HG03060 (cell line): ENCODE results near the gene MRPL9.
"Not testable (repeated sequence)": the region's sequence is repeated elsewhere in the genome, so short reads cannot be mapped to it uniquely, and the experiment has no call there.

Experiments
- ATAC-seq: cut with Tn5 transposase; IDR thresholded peaks from one replicate; pipeline ENCODE4 v1.9.1; 2021; ENCODE audit warnings: low read depth, moderate number of reproducible peaks; ENCODE audit not compliant: unreplicated experiment

MRPL9 gene

DNA sequence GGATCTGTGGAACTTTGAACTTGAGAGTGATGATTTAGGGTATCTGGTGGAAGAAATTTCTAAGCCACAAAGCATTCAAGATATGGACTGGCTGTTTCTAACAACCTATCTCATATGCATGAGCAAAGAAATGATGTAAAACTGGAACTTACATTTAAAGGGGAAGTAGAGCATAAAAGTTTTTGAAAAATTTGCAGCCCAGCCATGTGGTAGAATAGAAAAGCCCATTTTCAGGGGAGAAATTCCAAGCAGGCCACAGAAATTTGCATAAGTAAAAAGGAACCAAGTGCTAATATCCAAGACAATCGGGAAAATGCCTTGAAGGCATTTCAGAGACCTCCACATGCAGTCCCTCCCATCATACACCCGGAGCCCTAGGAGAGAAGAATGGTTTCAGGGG is 26.3 kb downstream of the MRPL9 start:
- ATAC-seq = no peak

DNA sequence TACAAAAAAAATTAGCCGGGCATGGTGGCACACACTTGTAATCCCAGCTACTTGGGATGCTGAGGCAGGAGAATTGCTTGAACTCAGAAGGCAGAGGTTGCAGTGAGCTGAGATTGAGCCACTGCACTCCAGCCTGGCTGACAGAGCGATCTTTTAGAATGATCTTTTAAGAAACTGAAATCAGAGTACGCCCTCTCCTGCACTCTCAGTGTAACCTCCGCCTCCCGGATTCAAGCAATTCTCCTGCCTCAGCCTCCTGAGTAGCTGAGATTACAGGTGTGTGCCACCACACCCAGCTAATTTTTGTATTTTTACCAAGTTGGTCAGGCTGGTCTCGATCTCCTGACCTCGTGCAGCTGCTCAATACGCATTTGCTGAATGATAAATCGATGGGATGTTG is 29.3 kb downstream of the MRPL9 start:
- ATAC-seq = not testable (repeated sequence)

DNA sequence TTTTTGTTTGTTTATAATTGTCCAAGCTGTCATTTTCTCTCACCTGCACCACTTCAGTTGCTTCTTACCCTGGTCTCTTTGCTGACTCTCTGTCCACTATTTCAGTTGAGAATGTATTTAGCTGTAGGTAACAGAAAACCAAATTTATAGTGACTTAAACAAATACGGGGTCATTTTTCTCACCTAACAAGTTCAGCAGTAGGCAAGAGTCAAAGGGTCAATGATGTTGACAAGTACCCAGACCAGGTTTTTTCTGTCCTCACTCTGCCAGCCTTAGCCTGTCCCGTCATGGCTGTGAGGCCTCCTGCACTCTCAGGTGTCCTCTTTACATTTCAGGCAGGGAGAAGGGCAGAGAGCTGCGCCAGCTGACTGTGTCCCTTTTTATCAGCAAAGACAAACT is 30.2 kb downstream of the MRPL9 start:
- ATAC-seq = no peak

DNA sequence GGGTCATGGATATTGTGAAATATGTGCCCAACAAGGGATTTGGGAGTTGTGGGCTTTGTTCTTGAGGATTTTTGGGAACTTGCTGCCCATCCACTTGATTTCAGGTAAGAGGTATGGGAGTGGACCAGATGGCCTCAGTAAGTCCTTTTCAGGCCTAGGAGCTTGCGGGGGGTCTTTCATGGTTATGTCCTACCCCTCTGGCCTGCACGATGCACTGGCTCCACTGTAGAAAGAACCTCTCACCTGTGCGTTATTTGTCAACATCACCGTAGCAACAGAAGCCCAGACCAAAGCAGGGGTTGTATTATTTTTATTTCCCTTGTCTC is 33.4 kb downstream of the MRPL9 start:
- ATAC-seq = no peak

DNA sequence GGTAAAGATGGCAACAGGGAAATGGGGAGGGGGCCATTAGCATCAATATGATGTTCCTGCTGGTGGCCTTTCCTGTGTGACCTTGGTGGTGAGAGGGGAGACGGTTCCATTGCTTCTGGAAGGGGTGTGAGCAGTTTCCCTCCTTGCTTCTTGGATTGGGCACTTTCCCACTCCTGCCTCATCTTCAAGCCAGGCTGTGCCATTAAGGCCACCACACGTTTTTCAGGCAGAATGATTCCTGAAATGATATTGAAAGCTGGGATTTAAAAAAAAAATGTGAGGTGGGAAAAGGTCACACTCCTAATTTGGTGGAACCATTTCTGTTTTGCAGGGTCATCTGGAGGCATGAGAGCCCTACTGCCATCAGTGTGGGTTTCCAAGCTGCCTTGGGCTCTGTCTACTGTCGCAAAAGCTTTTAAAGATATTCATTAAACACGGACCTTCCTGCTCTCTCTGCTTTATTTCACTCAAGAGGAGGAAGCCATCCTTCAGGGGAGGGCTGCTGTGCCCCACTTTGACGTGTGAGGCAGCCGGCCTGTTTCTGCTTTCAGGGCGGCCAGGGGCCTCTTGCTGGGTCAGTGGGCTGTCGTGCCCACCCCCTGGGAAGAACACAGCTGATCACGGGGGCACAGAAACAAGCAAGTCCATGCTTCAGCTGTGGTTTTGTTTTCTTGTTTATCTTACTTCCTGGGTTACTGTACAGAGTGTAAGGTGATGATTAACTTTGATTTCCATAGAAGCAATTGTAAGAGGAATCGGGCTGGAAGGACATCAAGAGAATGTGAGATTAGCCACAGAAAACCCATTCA is 33.9 kb downstream of the MRPL9 start:
- ATAC-seq = no peak

DNA sequence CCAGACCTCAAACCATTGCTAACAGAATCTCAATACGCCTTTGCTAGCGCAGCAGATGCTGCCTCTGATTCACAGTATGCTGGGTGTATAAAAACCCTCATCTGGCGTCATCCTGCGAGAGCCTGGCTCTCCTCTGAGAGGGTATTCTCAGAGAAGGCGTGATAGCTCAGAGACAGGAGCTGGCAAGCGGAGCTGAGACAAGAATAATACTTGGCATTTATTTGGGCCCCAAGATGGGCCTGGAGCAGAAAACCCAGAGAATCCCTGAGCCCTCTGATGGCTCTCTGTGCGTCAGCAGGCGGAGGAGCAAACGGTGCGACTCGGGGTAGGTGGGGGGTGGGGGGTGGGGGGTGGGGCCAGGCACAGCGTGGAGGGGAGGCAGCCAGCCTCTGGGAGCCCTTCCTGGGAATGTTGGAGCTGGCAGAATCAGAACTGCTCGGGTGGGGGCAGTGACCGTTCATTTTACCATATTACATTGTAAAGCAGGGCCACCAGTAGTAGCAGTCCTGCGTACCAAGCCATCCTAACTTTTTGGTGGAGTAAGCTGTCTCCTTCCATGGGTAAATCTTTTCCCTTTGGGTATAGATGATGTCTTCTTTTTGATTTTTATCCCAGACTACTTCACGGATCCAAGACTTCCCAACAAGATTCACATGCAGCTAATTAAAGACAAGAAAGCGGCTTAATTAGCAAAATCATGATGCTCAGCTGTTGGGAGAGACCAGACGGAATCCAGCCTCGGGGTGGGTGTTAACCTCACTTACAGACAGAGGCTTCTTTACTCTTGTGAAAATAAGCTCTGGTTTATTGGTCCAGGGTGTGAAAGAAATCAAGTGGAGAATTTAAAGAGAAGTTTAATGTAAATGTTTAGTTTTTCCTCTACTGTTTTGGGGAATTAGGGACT is 34.9 kb downstream of the MRPL9 start:
- no peak for ATAC-seq

DNA sequence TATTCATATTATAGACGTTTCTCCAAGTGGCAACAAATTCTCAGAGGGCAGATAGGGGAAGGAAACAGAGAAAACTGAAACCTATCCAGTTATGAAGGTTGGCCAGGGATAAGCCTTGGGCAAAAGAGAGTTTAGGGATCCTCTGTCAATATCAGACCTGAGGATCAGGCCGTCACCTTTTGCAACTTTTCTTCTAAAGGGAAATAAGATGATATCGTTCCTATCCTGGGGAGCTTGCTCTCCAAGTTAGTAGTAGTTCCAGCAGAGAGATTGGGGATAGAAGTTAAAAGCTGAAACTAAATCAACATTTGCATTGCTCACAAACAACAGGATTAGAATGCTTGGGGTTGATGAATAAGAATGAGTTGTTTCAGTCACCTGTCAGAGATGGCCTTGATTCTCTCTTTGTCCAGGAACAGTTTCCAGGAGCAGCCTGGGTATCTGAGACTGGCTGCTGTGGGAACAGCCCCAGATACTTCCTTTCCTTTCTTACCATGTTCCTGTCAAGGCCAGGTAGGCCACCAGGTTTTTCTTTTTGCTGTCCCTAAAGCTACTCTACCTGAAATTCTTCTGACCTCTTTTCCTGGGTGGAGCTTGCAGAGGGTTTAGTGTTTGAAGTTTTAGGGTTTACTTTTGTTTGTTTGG is 39.4 kb downstream of the MRPL9 start:
- ATAC-seq = no peak

DNA sequence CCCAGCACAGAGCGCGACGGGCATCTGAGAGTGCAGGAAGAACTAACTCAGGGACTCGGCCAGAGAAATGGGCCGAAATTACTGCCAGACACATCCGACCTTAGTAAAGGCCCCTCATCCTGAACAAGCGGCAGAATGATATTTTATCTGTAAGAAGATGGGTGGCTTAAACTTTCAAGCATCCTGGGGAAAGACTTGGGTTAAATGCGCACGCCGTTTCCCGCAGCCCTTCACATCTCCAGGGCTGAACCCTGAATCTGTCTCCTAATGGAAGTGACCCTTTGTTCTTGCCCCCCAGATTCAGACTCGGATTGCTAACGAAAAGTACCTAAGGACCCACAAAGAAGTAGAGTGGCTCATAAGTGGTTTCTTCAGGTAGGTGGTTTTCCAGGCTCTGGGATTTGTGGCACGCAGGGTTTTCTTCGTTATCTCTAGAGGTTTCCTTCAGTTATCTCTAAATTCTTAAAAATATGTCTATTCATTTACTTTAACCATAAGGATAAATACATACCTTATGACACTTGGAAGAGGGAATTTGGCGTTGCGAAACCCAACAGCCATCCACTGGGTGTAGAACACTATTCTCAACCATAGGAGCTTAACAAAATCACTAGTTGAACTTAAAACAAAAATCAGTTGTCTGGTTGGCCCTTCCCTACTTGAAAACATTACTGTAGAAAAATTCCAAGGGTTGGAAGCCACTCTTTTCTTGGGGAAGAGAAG is 41.3 kb downstream of the MRPL9 start:
- no peak for ATAC-seq

DNA sequence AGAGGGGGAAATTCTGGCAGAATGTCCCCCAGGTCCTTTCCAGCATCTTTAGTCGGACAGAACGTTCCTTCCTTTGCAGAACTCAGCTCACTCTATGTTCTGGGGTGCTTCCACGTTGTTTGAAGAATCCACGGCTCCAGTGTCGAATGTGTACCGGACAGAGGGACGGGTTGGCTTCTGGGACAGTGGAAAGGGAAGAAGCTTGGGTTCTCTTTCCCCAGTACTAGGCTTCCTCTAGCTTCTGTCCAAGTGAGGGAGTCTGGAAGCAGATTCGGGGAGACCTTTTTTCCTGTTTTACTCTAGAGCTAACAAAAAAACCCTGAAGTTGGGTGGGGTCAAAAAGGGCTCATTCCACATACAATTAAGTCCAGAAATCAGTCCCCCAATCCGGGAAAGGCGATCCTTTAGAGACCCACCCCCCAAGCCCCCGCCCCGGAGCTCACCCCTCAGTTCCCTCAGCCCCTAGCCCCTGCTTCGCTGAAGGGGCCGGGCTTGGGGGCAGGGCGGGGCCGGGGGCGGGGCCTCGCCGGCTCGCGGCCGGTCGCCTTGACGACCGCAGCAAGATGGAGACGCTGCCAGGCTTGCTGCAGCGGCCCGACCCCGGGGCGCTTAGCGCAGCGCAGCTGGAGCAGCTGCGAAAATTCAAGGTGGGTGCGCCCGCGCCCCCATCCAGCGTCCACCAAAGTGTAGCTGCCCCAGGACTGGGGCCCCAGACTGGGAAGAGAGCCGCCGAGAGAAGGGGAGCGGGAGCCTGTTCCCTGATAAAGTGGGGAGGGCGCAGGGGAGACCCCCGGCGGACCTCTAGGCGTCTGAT is 42.1 kb downstream of the MRPL9 start, which contains the start of gene RIIAD1:
TSS of gene RIIAD1 (plus strand) at position 549 of the 814 bp plus-strand sequence. CDS start at position 564, 15 bp downstream.
- no peak for ATAC-seq

DNA sequence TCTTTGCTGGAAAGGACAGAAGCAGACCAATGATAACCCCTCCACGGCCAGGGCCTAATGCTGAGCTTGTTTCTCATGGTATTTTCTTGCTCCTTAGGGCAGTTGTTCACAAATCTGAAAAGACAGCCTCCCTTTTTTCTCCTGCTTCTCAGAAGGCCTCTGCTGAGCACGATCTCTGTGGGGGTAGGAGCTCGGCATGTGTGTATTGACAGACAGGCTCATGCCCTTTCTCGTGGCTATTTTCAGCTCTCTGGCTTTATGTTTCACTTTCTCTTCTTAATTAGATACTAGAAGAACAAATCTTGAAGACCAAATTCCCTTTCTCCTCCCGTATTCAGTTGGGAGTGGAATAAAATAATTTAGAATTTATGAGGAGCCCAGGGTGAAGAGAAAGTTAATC is 42.7 kb downstream of the MRPL9 start:
- ATAC-seq = no peak

DNA sequence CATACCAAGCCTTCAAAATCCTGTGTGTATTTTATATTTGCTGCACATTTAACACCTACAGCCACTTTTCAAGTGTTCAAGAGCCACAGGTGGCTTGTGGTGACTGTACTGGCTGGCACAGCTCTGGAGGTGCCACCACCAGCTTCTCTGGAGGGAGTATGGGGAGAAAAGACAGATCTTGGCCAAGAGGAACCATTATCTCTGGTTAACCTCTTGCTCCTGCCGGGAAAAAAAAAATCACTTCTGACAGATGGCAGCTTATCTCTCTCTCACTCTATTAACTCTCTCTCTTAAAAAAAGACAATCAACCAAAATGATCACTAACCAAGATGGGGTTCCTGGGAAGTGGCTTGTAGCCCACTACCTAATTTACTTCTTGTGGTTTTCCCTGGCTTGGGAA is 43.2 kb downstream of the MRPL9 start:
- no peak for ATAC-seq

DNA sequence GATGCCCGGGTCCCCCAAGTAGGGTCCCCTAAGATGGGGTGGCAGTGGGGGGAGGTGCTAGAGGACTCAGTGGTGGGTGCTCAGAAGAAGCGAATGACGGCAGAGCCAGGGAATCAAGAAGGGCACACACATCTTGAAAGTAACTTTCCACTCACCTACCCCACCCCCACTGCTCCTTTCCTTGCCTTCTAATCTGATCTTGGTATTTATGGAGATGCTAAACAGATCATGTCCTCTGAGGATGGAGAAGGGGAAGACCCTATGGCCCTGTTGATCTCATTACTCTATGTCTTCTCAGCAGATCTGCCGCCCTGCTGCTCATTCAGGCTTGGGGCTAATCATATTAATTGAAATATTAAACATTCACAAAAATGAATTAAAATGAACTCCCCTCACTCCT is 44.6 kb downstream of the MRPL9 start:
- ATAC-seq = no peak

DNA sequence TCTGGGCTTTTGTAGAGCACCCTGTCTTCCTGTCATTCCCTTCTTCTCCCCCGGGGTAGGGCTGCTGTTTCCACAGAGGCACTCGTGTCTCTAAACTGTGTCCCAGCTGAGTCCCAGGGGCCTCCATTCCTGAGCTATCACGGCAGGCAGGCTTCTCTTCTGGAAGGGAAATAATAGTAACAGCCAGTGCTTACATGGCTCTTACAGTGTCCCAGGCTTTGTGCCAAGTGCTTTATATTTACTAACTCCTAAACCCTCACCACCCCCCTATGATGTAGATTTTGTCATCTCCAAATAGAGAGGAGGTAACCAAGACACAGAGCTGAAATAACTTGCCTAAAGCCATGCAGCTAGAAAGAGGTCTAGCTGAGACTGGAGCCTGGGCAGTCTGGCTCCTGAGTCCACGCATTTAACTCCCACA is 45.3 kb downstream of the MRPL9 start:
- no peak for ATAC-seq

DNA sequence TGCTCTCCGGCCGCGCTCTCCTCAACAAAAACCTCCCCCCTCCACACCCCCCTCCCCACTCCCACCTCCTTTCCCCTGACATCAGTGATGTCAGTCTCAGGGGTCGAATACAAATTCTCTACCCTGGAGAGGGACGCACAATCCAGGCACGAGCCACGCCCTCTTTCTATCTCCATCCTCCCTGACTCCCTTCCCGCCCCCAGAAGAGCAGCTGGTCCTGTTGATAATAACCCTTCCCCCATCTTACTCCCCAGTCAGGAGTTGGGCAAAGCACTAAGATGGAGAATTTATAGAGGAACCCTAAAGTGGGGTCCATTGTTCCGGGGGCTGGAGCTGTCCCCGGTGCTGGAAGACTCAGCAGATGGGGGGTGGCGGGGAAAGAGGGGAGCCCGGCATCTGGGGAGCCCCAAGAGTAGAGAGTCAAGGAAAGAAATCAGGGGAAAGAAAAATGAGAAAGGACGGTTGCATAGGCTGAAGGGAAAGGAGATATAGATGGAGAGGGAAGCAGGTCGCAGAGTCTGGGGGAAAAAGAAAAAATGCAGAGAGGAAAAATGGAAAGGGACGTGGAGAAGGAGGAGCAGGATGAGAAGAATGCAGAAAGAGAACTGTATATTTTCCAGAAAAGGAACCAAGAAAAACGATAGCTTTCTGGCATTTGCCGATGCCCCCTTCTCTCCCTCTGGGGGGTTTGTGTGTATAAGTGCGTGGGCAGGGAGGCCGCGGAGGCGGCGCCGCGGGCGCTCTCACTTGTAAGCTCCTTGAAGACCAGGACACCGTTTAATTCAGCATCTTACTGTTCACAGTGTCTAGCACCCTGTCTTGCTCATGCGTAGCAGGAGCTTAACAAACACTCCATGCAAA is 46.3 kb downstream of the MRPL9 start, which contains the start of gene CELF3:
TSS of gene CELF3 (minus strand) at position 33 of the 861 bp plus-strand sequence. CDS start 783 bp downstream, outside the sequence.
- no peak for ATAC-seq

DNA sequence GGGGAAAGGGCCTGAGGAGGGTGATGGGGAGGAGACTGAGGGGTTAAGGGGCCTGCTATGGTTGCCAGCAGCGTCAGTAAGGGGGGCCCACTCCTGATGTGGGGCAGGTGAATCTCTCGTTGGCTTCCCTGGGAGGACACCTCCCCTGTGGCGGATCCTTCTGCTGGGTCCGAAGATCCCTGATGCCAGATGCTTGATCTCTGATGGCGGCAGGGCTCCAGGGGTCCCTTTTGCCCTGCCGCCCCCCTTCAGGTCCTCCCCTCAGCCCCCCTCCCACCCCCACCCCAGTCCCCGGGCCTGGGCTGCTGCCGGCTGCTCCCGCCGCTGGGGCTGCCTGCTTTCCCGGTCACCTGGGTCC is 46.9 kb downstream of the MRPL9 start:
- ATAC-seq = no peak

DNA sequence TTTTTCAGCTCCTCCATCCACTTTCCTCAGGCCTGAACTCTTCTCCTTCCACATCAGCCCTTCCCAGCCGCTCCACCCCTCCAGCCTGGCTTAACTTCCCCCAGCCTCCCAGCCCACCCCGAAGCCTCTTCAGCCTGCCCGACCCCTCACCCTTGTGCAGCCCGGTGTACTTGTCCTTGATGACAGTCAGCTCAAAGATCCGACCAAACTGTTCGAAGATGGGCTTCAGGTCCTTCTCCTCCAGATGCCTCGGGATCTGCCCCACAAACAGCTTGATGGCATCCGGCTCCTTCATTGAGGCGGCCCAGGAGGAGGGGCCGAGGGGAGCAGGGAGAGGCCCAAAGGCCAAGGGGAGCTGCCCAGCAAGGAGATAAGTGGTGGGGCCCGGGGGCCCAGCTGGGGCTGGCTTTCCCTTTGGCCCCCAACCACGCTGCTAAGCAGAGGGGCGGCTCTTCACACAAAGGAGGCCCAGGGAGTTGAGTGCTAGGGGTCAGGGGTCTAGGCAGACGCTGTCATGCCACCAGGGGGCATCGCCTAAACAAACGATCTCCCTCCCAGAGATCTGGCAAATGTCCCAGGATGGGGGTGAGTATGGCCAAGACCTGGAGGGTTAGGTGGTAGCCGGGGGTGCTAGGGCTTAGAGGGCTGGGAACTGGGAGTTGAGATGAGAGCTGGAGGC is 47.4 kb downstream of the MRPL9 start:
- no peak for ATAC-seq

DNA sequence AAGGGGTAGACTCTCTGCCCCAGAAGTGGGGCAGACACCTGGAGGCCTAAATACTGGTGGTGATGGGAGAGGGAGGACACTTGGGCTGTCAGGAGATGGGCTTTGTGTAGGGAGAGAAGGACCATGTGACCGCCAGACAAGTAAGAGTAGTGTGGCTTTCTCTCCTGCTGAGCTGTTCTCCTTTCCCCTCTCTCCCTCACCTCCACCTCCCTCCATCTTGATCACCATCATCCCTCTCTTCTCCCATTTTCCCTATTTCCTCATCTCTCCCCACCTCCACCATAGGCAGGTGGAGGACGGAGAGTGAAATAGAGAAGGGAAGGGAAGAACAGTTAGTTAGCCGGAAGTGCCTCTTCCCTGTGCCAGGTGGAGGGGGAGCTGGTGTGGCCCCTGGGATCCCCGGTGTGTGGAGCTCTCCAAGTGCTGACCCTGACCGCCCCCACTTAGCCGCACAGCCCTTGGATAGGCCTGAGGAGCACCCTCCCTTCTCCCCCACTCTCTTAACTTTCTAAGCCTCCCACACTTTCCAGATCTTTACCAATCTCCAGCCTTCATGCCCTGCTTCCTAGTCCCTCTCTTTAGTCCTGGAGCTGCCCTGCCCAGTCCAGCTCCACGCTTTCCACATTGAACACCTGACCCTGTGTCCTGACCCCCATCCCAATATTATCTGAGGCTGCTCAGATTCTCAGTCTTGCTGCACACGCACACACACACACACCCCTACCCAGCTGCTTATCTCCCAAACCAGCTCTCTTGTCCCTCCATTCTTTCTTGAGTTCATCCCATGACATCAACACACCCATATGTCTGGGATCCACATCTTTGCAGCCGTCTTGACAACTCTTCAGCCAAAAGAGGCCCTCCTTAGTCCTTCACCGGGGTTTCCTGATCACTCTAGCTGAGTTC is 48.2 kb downstream of the MRPL9 start:
- ATAC-seq = no peak
